ENCODE results near the gene ADGRG2. TPM values are rescaled to one million over a fixed set of nuclear protein-coding genes. Genes with fewer than 3 reads are reported as not detected.

The ADGRG2 gene
- total RNA-seq, 3 donors from 2014 or later (not counting 1 experiment from before 2014, with no cell fraction given) = not detected

GRCh38 chrX:18949291-18949943, 172.9 kb downstream of the ADGRG2 start:
- H3K9me3 Mint-ChIP-seq = no peaks in the 10 kb centered on the region
- H3K36me3 ChIP-seq (ENCODE audit: control insufficient read depth, insufficient read depth, low read length) = peaks cover 9% of the 10 kb centered on the region
- ATAC-seq (no peak), DNase-seq (no peak)
- WGBS (ENCODE audit: insufficient coverage) = no CpG with 5 or more reads among the region's 4 CpGs
- H3K9me3 ChIP-seq (ENCODE audit: control insufficient read depth, insufficient read depth, low read length) = no peaks in the 10 kb centered on the region
- no peaks in the 10 kb centered on the region for H3K27me3 Mint-ChIP-seq (ENCODE audit: low read depth in 2 of 2)
- H3K27ac Mint-ChIP-seq = no peak overlapping the region
- intact Hi-C loops (cut with micrococcal nuclease) = no loop called here
- no peaks in the 10 kb centered on the region for H3K27me3 ChIP-seq (ENCODE audit: control insufficient read depth, insufficient read depth, low read length)
- H3K36me3 Mint-ChIP-seq = no peaks in the 10 kb centered on the region
- no peak overlapping the region for H3K4me3 Mint-ChIP-seq
- H3K4me1 Mint-ChIP-seq = peaks cover 0 to 4% of the 10 kb centered on the region in 2 donors
- no peak overlapping the region for H3K4me3 ChIP-seq (ENCODE audit: low read length)
- no peak overlapping the region for H3K27ac ChIP-seq (ENCODE audit: low read length)
- no peaks in the 10 kb centered on the region for H3K4me1 ChIP-seq (ENCODE audit: control insufficient read depth, insufficient read depth, low read length)
- no peak for TF ChIP-seq CTCF (IDR thresholded peaks at IDR 0.05)

GRCh38 chrX:18946611-18947010, 175.7 kb downstream of the ADGRG2 start:
- ATAC-seq = no peak
- Histone ChIP-seq H3K27me3 (ENCODE audit: control insufficient read depth, insufficient read depth, low read length) (no peaks in the 10 kb centered on the region), H3K4me1 (ENCODE audit: control insufficient read depth, insufficient read depth, low read length) (no peaks in the 10 kb centered on the region), H3K9me3 (ENCODE audit: control insufficient read depth, insufficient read depth, low read length) (no peaks in the 10 kb centered on the region), H3K27ac (ENCODE audit: low read length) (no peak overlapping the region), H3K4me3 (ENCODE audit: low read length) (no peak overlapping the region), H3K36me3 (ENCODE audit: control insufficient read depth, insufficient read depth, low read length) (peaks cover 12% of the 10 kb centered on the region)
- Mint-ChIP-seq H3K27me3 (ENCODE audit: low read depth in 2 of 2) (no peaks in the 10 kb centered on the region), H3K27ac (no peak overlapping the region), H3K9me3 (no peaks in the 10 kb centered on the region), H3K4me1 (no peaks in the 10 kb centered on the region), H3K36me3 (no peaks in the 10 kb centered on the region), H3K4me3 (no peak overlapping the region)
- intact Hi-C loops (cut with micrococcal nuclease) = no loop called here
- TF ChIP-seq CTCF (IDR thresholded peaks at IDR 0.05) = no peak
- DNase-seq = no peak
- WGBS (ENCODE audit: insufficient coverage) = 94% methylated on average over 3 of the region's 4 CpGs

GRCh38 chrX:18946157-18946556, 176.1 kb downstream of the ADGRG2 start:
- no peak for TF ChIP-seq CTCF (IDR thresholded peaks at IDR 0.05)
- no peak for ATAC-seq
- H3K27me3 Mint-ChIP-seq (ENCODE audit: low read depth in 2 of 2) = no peaks in the 10 kb centered on the region
- 94% methylated on average over 6 of the region's 6 CpGs for WGBS (ENCODE audit: insufficient coverage)
- H3K27me3 ChIP-seq (ENCODE audit: control insufficient read depth, insufficient read depth, low read length) = no peaks in the 10 kb centered on the region
- DNase-seq = no peak
- H3K4me1 ChIP-seq (ENCODE audit: control insufficient read depth, insufficient read depth, low read length) = no peaks in the 10 kb centered on the region
- intact Hi-C loops (cut with micrococcal nuclease) = no loop called here
- H3K27ac Mint-ChIP-seq = no peak overlapping the region
- peaks cover 12% of the 10 kb centered on the region for H3K36me3 ChIP-seq (ENCODE audit: control insufficient read depth, insufficient read depth, low read length)
- H3K36me3 Mint-ChIP-seq = no peaks in the 10 kb centered on the region
- H3K4me3 Mint-ChIP-seq = no peak overlapping the region
- no peak overlapping the region for H3K27ac ChIP-seq (ENCODE audit: low read length)
- H3K4me1 Mint-ChIP-seq = no peaks in the 10 kb centered on the region
- no peak overlapping the region for H3K4me3 ChIP-seq (ENCODE audit: low read length)
- H3K9me3 Mint-ChIP-seq = no peaks in the 10 kb centered on the region
- H3K9me3 ChIP-seq (ENCODE audit: control insufficient read depth, insufficient read depth, low read length) = no peaks in the 10 kb centered on the region

- no peak for TF ChIP-seq CTCF (IDR thresholded peaks at IDR 0.05)
- Mint-ChIP-seq H3K27me3 (ENCODE audit: low read depth in 2 of 2) (no peaks in the 10 kb centered on the region), H3K4me3 (no peak overlapping the region), H3K36me3 (no peaks in the 10 kb centered on the region), H3K4me1 (no peaks in the 10 kb centered on the region), H3K9me3 (no peaks in the 10 kb centered on the region), H3K27ac (no peak overlapping the region)
- Histone ChIP-seq H3K27ac (ENCODE audit: low read length) (no peak overlapping the region), H3K4me3 (ENCODE audit: low read length) (no peak overlapping the region), H3K36me3 (ENCODE audit: control insufficient read depth, insufficient read depth, low read length) (peaks cover 8% of the 10 kb centered on the region), H3K4me1 (ENCODE audit: control insufficient read depth, insufficient read depth, low read length) (no peaks in the 10 kb centered on the region), H3K27me3 (ENCODE audit: control insufficient read depth, insufficient read depth, low read length) (no peaks in the 10 kb centered on the region), H3K9me3 (ENCODE audit: control insufficient read depth, insufficient read depth, low read length) (no peaks in the 10 kb centered on the region)
- WGBS (ENCODE audit: insufficient coverage) = 100% methylated on average over 2 of the region's 2 CpGs
- DNase-seq (no peak), ATAC-seq (no peak)
- intact Hi-C loops (cut with micrococcal nuclease) = no loop called here
Measured at GRCh38 chrX:18945483-18945882, 176.8 kb downstream of the ADGRG2 start.

Measured in natural killer cell (primary cell).